ENCODE results near the gene TRIP10.
A peak's percentile ranks its signal among the peaks of the same experiment; 100 is the strongest.
"Not testable (repeated sequence)": the region's sequence is repeated elsewhere in the genome, so short reads cannot be mapped to it uniquely, and the experiment has no call there.

TRIP10 gene

GRCh38 chr19:6771648-6772027 lies 32.2 kb downstream of the TRIP10 start:
- not testable (repeated sequence) for DNase-seq

- DNase-seq, result peak; percentile 83
These were observed 32.8 kb downstream of the TRIP10 start, which contains the start of gene VAV1 for GRCh38 chr19:6772028-6772865. Gene VAV1, plus strand, starts transcription at chr19:6772708. Its CDS starts 100 bp downstream, at chr19:6772808.

- DNase-seq, result no peak
These were observed 33.4 kb downstream of the TRIP10 start for GRCh38 chr19:6772866-6773322.

- DNase-seq, result peak; percentile 40
These were observed 33.9 kb downstream of the TRIP10 start for GRCh38 chr19:6773323-6773931.

- no peak for DNase-seq
These were observed 35.6 kb downstream of the TRIP10 start for GRCh38 chr19:6774821-6775707.

DNA sequence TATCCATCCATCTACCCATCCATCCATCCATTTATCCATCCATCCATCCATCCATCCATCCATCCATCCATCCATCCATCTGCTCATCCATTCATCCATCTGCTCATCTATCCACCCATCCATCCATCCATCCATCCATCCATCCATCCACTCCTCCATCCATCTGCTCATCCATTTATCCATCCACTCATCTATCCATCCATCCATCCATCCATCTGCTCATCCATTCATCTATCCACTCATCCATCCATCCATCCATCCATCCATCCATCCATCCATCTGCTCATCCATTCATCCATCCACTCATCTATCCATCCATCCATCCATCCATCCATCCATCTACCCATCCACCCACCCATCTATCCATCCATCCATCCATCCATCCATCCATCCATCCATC lies 36.6 kb downstream of the TRIP10 start:
- not testable (repeated sequence) for DNase-seq

DNA sequence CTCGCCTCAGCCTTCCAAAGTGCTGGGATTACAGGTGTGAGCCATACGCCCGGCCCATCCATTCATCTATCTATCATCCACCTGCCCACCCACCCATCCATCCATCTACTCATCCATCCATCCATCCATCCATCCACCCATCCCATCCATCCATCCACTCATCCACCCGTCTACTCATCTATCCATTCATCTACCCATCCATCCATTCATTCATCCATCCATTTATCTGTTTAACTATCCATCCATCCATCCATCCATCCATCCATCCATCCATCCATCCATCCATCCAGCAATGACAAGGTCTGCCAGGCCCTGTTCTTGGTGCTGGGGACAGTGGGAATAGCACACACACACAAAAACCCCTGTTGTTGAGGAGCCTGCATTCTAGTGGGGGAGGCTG lies 37.5 kb downstream of the TRIP10 start:
- no peak for DNase-seq

DNA sequence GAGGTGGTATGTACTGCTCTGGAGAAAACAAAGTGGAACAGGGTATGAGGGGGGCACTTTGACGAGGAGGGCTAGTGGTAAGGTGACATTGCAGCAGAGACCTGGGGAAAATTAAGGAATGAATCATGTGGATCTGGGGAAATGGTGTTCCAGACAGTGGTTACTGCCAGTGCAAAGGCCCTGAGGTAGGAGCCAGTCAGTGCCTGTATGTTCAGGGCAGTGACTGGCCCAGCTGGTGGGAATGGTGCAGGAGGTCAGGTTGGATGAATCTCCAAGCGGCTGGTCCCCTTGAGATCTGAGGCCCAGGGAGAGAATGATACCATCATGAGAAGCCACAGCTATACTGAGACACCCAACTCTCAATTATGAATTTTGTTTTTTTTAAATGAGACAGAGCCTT lies 38.0 kb downstream of the TRIP10 start:
- DNase-seq, result no peak

DNA sequence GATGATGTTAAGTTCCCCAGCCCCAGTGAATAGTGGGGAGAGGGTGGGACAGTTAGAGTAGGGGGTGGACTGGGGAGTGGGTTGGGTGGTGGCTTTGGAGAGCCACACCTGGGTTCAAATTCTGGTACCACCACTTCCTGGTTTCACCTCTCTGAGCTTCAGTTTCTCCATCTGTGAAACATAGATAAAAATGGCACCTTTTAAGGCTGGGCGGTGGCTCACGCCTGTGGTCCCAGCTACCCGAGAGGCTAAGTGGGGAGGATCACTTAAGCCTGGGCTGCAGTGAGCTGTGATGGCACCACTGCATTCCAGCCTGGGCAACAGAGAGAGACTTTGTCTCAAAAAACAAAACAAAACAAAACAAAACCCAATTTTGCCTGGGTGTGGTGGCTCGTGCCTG lies 38.9 kb downstream of the TRIP10 start:
- no peak for DNase-seq

DNA sequence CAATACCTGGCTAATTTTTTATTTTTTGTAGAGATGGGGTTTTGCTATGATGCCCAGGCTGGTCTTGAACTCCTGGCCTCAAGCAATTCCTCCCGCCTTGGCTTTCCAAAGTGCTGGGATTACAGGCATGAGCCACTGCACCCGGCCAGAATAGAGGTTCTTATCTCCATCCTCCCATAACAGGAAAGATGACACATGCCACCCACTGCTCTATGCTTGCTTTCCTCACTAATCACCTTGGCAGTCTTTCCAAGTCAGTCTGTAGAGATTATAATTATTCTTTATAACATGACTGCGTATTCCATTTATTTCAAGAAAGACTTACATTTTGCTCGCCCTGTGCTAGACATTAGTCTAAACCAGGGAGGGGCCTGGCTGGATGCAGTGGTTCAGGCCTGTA lies 39.7 kb downstream of the TRIP10 start:
- DNase-seq, result no peak

- no peak for DNase-seq
These were observed 47.9 kb downstream of the TRIP10 start for GRCh38 chr19:6787393-6787792.

- no peak for DNase-seq
These were observed 49.4 kb downstream of the TRIP10 start for GRCh38 chr19:6788896-6789295.

- no peak for DNase-seq
These were observed 51.0 kb downstream of the TRIP10 start for GRCh38 chr19:6790194-6791128.

DNA sequence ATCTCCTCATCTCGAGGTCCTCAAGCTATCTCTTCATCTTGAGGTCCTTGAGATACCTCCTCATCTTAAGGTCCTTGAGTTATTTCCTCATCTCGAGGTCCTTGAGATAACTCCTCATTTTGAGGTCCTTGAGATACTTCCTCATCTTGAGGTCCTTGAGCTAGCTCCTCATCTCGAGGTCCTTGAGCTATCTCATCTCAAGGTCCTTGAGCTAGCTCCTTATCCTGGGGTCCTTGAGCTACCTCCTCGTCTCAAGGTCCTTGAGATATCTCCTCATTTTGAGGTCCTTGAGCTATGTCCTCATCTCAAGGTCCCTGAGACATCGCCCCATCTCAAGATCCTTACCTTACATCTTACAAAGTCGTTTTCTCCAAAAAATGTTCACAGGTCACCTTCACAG lies 51.8 kb downstream of the TRIP10 start:
- no peak for DNase-seq

GRCh38 chr19:6793411-6793810 lies 53.9 kb downstream of the TRIP10 start:
- DNase-seq, result no peak

DNA sequence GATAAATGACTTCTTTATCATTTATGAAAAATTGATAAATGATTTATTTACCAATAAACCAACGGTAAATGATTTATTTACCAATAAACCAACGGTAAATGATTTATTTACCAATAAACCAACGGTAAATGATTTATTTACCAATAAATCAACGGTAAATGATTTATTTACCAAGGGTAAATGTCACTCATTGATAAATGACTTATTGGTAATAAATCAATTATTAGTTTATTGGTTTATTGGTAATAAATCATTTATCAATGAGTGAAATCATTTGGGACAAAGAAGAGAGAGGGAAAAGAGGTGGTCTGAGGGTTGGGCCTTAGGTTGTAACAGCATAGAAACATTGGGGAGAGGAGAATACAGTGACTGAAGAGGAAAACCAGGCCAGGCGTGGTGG lies 54.5 kb downstream of the TRIP10 start:
- no peak for DNase-seq

DNA sequence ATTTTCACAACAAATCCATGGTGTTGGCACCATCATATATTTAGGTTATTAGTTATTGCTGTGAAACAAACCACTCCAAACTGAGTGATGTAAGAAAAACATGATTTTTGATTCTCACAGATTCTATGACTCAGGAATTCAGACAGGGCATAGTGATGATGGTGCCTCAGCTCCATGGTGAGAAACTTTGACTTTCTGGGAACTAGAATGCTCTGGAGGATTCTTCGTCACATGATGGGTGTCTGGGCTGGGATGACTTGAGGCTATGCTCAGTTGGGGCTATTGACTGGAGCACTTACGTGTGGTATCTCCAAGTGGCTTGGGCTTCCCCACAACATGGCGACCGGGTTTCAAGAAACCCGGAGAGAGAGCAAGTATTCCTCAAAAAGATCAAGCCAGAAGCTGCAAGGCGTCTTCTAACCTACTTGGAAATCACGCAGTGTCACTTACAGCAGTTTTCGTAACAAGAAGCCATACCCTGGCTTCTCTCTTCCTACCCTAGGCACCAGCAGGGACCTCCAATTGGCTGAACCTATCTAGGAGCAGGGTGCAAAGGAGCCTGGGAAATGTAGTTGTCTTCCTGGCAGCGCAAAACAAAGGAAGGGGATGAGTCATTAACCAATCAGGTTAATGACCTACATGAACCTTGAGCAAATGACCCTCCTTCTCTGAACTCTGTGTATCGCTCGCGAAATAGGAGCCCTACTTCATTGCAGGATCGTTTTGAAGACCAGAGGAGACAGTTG lies 55.4 kb downstream of the TRIP10 start:
- no peak for DNase-seq

- DNase-seq, result no peak
These were observed 56.8 kb downstream of the TRIP10 start for GRCh38 chr19:6796278-6796677.

- DNase-seq, result no peak
These were observed 58.2 kb downstream of the TRIP10 start for GRCh38 chr19:6797646-6798045.

GRCh38 chr19:6800160-6800790 lies 60.8 kb downstream of the TRIP10 start:
- not testable (repeated sequence) for DNase-seq

DNA sequence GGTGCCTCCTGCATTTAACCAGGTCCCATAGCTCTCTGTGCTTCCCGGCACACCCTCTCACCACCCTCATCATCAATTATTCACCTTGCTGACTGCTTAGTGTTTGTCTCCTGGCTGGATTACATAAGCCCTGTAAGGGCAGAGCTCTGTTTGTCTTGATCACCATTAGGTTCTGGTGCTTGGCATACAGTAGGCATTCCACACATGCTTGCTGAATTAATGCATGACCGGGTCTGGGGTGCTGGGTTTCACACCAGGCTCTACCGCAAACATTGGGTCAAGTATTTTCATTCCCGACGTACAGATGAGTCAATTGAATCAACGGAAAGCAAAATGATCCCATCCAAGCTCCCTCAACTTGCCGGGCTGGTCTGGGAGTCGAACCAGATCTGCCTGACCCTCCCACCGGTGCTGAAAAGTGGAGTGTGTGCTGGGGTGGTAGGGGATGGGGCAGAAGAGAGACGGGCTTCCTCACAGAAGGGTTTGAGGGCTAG lies 61.6 kb downstream of the TRIP10 start:
- DNase-seq, result no peak

Data from CD4-positive, alpha-beta T cell treated with Interleukin-4 for 4 hours (primary cell).